WTC11 (cell line): ENCODE results near the gene STX3. TPM values are rescaled to one million over a fixed set of nuclear protein-coding genes. Genes with fewer than 3 reads are reported as not detected.

Experiments
- ATAC-seq: fragments of 200-7000 bp; cut with Tn5 transposase; 2 replicates; pipeline ENCODE4 v1.10.0; 2021; ENCODE audit warnings: mild to moderate bottlenecking, moderate library complexity
- CTCF ChIA-PET: fragments of 300-600 bp; sonication (Branson Sonifier 250); formaldehyde crosslinking; loops from one replicate; lab custom pipeline; 2021; ENCODE audit warnings: antibody characterized with exemption; lab: Charles Lee
- POLR2A ChIA-PET: fragments of 350-600 bp; sonication (Branson Sonifier 250); formaldehyde crosslinking; loops from one replicate; lab custom pipeline; 2021; ENCODE audit warnings: antibody characterized with exemption; lab: Charles Lee
- DNase-seq: peaks from one replicate; pipeline ENCODE4 v3.0.0; 2021; ENCODE audit warnings: low spot score
- H3K27ac Mint-ChIP-seq: 2 replicates; pipeline ENCODE4 v1.8.0; 2021; ENCODE audit warnings: mixed read lengths
- H3K27me3 Mint-ChIP-seq: 2 replicates; pipeline ENCODE4 v1.8.0; 2021; ENCODE audit warnings: low read depth, mild to moderate bottlenecking, moderate library complexity, mixed read lengths
- H3K36me3 Mint-ChIP-seq: 2 replicates; pipeline ENCODE4 v1.8.0; 2021; ENCODE audit warnings: mixed read lengths
- H3K4me1 Mint-ChIP-seq: 2 replicates; pipeline ENCODE4 v1.8.0; 2022; ENCODE audit warnings: mixed read lengths
- H3K4me3 Mint-ChIP-seq: 2 replicates; pipeline ENCODE4 v1.8.0; 2021; ENCODE audit warnings: mild to moderate bottlenecking, moderate library complexity, mixed read lengths
- H3K9me3 Mint-ChIP-seq: 2 replicates; pipeline ENCODE4 v1.8.0; 2021; ENCODE audit warnings: mixed read lengths
- ATF1 ChIP-seq: sonication (generic); formaldehyde crosslinking; IDR thresholded peaks from 2 replicates; pipeline ENCODE4 v1.8.1; 2023; ENCODE audit warnings: mild to moderate bottlenecking, moderate library complexity, missing genetic modification reagents
- ELF4 ChIP-seq: sonication (generic); formaldehyde crosslinking; IDR thresholded peaks from 2 replicates; pipeline ENCODE4 v1.8.1; 2022; ENCODE audit warnings: low read depth, mild to moderate bottlenecking, moderate library complexity, missing genetic modification reagents
- FOXP1 ChIP-seq: sonication (generic); formaldehyde crosslinking; IDR thresholded peaks from 2 replicates; pipeline ENCODE4 v1.8.0; 2022; ENCODE audit warnings: missing genetic modification reagents, mild to moderate bottlenecking, moderate library complexity, borderline replicate concordance
- GABPB1 ChIP-seq: sonication (generic); formaldehyde crosslinking; IDR thresholded peaks from 2 replicates; pipeline ENCODE4 v1.8.1; 2023; ENCODE audit warnings: mild to moderate bottlenecking, missing genetic modification reagents
- IRF2 ChIP-seq: sonication (generic); formaldehyde crosslinking; IDR thresholded peaks from 2 replicates; pipeline ENCODE4 v1.8.0; 2022; ENCODE audit warnings: low read depth, missing genetic modification reagents, borderline replicate concordance
- KAT7 ChIP-seq: sonication (generic); formaldehyde crosslinking; IDR thresholded peaks from 2 replicates; pipeline ENCODE4 v1.8.1; 2023; ENCODE audit warnings: missing genetic modification reagents, mild to moderate bottlenecking, borderline replicate concordance
- NR2C2 ChIP-seq: sonication (generic); formaldehyde crosslinking; IDR thresholded peaks from 2 replicates; pipeline ENCODE4 v1.8.0; 2022; ENCODE audit warnings: mild to moderate bottlenecking, missing genetic modification reagents
- total RNA-seq: library from RNA; stranded (reverse); gene quantifications from 3 replicates; pipeline ENCODE4 v1.2.3, GENCODE V29; 2021
- TF ChIP-seq, protein P1 (sequence below): sonication (generic); formaldehyde crosslinking; IDR thresholded peaks from 2 replicates; pipeline ENCODE4 v1.8.0; 2022; ENCODE audit warnings: missing genetic modification reagents
- TF ChIP-seq, protein P2 (sequence below): sonication (generic); formaldehyde crosslinking; IDR thresholded peaks from 2 replicates; pipeline ENCODE4 v1.8.0; 2022; ENCODE audit warnings: mild to moderate bottlenecking, missing genetic modification reagents
- TF ChIP-seq, protein P3 (sequence below): sonication (generic); formaldehyde crosslinking; IDR thresholded peaks from 2 replicates; pipeline ENCODE4 v1.8.0; 2022; ENCODE audit warnings: mild to moderate bottlenecking, missing genetic modification reagents
- TF ChIP-seq, protein P4 (sequence below): fragments of 250-450 bp; sonication (Bioruptor Pico); IDR thresholded peaks from 2 replicates; pipeline ENCODE4 v1.9.0; 2021; ENCODE audit warnings: mild to moderate bottlenecking, borderline replicate concordance
- TF ChIP-seq, protein P5 (sequence below): sonication (generic); formaldehyde crosslinking; IDR thresholded peaks from 2 replicates; pipeline ENCODE4 v1.8.1; 2023; ENCODE audit warnings: mild to moderate bottlenecking, moderate library complexity, missing genetic modification reagents
- TF ChIP-seq, protein P6 (sequence below): fragments of 250-450 bp; sonication (Bioruptor Pico); IDR thresholded peaks from 2 replicates; pipeline ENCODE4 v1.9.0; 2021; ENCODE audit warnings: moderate library complexity, mild to moderate bottlenecking, inconsistent platforms, borderline replicate concordance
- TF ChIP-seq, protein P7 (sequence below): fragments of 250-450 bp; sonication (Bioruptor Pico); conservative IDR thresholded peaks from 2 replicates; pipeline ENCODE4 v1.9.0; 2021; ENCODE audit warnings: mild to moderate bottlenecking
- TF ChIP-seq, protein P8 (sequence below): fragments of 250-450 bp; sonication (Bioruptor Pico); IDR thresholded peaks from 2 replicates; pipeline ENCODE4 v1.9.0; 2021; ENCODE audit warnings: mild to moderate bottlenecking

The STX3 gene
- total RNA-seq, 1 experiment from 2014 or later: 52.7 TPM

DNA sequence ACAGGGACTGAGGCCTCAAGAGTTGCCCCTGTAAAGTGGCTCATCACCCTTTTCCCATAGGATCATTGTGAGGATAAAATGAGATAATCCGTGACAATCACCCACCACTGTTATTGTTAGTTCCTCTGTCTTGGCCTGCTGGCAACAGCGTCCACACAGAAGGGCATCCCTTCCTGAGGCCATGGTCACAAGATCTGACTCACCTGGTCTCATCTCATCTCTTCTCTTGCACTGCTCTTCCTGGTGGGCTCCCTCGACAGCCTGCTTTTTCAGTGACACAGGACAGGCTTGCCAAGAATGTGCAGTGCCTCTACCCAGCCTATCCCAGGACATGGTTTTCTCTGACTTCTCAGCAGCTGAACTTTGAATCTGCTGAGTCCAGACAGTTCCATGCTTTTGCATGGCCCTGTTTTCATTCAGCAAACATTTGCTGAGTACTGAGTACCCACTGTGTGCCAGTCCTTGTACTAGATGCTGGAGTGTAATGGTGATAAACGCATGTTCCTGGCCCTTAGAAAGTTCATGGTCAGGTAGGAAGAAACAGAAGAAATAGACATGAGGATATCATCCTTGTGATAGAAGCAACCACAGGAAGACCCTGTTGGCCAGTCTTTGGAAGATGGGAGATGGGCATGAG, 3.3 kb downstream of the STX3 start (continued):
- TF ChIP-seq, protein P1, sequence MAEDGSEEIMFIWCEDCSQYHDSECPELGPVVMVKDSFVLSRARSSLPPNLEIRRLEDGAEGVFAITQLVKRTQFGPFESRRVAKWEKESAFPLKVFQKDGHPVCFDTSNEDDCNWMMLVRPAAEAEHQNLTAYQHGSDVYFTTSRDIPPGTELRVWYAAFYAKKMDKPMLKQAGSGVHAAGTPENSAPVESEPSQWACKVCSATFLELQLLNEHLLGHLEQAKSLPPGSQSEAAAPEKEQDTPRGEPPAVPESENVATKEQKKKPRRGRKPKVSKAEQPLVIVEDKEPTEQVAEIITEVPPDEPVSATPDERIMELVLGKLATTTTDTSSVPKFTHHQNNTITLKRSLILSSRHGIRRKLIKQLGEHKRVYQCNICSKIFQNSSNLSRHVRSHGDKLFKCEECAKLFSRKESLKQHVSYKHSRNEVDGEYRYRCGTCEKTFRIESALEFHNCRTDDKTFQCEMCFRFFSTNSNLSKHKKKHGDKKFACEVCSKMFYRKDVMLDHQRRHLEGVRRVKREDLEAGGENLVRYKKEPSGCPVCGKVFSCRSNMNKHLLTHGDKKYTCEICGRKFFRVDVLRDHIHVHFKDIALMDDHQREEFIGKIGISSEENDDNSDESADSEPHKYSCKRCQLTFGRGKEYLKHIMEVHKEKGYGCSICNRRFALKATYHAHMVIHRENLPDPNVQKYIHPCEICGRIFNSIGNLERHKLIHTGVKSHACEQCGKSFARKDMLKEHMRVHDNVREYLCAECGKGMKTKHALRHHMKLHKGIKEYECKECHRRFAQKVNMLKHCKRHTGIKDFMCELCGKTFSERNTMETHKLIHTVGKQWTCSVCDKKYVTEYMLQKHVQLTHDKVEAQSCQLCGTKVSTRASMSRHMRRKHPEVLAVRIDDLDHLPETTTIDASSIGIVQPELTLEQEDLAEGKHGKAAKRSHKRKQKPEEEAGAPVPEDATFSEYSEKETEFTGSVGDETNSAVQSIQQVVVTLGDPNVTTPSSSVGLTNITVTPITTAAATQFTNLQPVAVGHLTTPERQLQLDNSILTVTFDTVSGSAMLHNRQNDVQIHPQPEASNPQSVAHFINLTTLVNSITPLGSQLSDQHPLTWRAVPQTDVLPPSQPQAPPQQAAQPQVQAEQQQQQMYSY (CRISPR knock-in tag): no peak
- TF ChIP-seq, protein P2, sequence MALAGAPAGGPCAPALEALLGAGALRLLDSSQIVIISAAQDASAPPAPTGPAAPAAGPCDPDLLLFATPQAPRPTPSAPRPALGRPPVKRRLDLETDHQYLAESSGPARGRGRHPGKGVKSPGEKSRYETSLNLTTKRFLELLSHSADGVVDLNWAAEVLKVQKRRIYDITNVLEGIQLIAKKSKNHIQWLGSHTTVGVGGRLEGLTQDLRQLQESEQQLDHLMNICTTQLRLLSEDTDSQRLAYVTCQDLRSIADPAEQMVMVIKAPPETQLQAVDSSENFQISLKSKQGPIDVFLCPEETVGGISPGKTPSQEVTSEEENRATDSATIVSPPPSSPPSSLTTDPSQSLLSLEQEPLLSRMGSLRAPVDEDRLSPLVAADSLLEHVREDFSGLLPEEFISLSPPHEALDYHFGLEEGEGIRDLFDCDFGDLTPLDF (CRISPR knock-in tag): no peak
- TF ChIP-seq, protein P3, sequence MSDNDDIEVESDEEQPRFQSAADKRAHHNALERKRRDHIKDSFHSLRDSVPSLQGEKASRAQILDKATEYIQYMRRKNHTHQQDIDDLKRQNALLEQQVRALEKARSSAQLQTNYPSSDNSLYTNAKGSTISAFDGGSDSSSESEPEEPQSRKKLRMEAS (CRISPR knock-in tag): no peak
- TF ChIP-seq, protein P4, sequence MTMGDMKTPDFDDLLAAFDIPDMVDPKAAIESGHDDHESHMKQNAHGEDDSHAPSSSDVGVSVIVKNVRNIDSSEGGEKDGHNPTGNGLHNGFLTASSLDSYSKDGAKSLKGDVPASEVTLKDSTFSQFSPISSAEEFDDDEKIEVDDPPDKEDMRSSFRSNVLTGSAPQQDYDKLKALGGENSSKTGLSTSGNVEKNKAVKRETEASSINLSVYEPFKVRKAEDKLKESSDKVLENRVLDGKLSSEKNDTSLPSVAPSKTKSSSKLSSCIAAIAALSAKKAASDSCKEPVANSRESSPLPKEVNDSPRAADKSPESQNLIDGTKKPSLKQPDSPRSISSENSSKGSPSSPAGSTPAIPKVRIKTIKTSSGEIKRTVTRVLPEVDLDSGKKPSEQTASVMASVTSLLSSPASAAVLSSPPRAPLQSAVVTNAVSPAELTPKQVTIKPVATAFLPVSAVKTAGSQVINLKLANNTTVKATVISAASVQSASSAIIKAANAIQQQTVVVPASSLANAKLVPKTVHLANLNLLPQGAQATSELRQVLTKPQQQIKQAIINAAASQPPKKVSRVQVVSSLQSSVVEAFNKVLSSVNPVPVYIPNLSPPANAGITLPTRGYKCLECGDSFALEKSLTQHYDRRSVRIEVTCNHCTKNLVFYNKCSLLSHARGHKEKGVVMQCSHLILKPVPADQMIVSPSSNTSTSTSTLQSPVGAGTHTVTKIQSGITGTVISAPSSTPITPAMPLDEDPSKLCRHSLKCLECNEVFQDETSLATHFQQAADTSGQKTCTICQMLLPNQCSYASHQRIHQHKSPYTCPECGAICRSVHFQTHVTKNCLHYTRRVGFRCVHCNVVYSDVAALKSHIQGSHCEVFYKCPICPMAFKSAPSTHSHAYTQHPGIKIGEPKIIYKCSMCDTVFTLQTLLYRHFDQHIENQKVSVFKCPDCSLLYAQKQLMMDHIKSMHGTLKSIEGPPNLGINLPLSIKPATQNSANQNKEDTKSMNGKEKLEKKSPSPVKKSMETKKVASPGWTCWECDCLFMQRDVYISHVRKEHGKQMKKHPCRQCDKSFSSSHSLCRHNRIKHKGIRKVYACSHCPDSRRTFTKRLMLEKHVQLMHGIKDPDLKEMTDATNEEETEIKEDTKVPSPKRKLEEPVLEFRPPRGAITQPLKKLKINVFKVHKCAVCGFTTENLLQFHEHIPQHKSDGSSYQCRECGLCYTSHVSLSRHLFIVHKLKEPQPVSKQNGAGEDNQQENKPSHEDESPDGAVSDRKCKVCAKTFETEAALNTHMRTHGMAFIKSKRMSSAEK (CRISPR knock-in tag): no peak

DNA sequence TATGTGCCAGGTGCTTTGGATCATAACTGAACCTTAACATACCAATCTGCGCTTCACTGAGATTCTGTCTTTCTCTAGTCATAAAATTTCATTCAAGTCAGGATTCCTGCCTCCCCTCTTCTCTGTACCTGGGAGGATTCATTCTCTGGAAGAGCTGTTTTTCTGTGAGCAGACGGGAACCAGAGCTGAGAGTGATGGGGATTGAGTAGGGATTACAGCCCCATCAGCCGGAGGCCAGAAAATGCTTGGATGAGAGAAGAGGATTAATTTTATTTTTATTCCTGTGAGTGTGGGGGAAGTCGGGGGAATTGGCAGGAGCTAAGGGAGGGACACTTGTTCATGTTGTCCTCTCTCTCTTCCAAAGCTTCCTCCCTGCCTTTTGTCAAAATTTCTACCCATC, 4.7 kb downstream of the STX3 start:
- H3K9me3 Mint-ChIP-seq: no peaks in the 10 kb centered on the region
- ATAC-seq: no peak

More for the DNA sequence above, 4.7 kb downstream of the STX3 start:
- Mint-ChIP-seq H3K4me1 (peaks cover 31% of the 10 kb centered on the region), H3K36me3 (peaks cover 17% of the 10 kb centered on the region), H3K27me3 (no peaks in the 10 kb centered on the region), H3K4me3 (no peak overlapping the region), H3K27ac (no peak overlapping the region)
- TF ChIP-seq GABPB1 (CRISPR knock-in tag): no peak
- TF ChIP-seq, protein P1 (CRISPR knock-in tag): no peak
- TF ChIP-seq, protein P5, sequence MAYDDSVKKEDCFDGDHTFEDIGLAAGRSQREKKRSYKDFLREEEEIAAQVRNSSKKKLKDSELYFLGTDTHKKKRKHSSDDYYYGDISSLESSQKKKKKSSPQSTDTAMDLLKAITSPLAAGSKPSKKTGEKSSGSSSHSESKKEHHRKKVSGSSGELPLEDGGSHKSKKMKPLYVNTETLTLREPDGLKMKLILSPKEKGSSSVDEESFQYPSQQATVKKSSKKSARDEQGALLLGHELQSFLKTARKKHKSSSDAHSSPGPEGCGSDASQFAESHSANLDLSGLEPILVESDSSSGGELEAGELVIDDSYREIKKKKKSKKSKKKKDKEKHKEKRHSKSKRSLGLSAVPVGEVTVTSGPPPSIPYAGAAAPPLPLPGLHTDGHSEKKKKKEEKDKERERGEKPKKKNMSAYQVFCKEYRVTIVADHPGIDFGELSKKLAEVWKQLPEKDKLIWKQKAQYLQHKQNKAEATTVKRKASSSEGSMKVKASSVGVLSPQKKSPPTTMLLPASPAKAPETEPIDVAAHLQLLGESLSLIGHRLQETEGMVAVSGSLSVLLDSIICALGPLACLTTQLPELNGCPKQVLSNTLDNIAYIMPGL: no peak
- TF ChIP-seq, protein P6, sequence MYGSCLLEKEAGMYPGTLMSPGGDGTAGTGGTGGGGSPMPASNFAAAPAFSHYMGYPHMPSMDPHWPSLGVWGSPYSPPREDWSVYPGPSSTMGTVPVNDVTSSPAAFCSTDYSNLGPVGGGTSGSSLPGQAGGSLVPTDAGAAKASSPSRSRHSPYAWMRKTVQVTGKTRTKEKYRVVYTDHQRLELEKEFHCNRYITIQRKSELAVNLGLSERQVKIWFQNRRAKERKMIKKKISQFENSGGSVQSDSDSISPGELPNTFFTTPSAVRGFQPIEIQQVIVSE (CRISPR knock-in tag): no peak
- TF ChIP-seq NR2C2 (CRISPR knock-in tag): no peak
- TF ChIP-seq IRF2 (CRISPR knock-in tag): no peak
- no peak for TF ChIP-seq ELF4 (CRISPR knock-in tag)
- no peak for TF ChIP-seq KAT7 (CRISPR knock-in tag)
- TF ChIP-seq, protein P7, sequence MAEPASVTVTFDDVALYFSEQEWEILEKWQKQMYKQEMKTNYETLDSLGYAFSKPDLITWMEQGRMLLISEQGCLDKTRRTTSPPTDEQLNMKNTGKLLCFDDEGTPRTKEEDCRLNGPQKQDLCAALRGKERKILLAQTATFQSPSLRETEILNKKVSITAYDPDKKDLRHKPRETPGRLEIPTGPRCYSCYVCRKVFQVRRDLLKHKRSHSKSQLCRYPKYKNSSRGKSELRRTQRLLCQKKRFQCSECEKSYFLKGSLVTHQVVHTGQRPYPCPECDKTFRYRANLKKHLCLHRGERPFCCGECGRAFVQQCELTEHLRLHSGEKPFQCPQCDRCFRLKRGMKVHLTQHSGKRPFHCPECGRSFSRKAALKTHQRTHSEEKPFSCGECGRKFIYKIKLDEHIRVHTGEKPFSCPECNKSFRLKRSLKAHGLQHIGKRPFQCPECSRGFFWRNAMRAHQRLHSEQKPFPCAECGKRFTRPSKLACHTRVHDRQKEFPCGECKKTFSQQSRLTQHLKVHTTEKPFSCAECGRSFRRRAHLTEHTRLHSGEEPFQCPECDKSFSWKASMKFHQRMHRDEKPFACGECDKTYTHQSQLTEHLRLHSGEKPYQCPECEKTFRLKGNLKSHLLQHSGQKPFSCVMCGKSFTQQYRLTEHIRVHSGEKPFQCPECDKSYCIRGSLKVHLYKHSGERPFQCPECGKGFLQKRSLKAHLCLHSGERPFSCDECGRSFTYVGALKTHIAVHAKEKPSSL (CRISPR knock-in tag): no peak
- TF ChIP-seq FOXP1 (CRISPR knock-in tag): no peak
- no peak for TF ChIP-seq ATF1 (CRISPR knock-in tag)
- TF ChIP-seq, protein P8, sequence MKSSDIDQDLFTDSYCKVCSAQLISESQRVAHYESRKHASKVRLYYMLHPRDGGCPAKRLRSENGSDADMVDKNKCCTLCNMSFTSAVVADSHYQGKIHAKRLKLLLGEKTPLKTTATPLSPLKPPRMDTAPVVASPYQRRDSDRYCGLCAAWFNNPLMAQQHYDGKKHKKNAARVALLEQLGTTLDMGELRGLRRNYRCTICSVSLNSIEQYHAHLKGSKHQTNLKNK: no peak
- ChIA-PET POLR2A (no interaction called here), CTCF (no interaction called here)
- no peak for DNase-seq
